Left kidney (tissue), 8 donors: Measurements from ENCODE around the gene KHDRBS2. TPM values are rescaled to one million over a fixed set of nuclear protein-coding genes. Genes with fewer than 3 reads are reported as not detected.

Experiments
- DNase-seq: peaks from one replicate; pipeline ENCODE4 v3.0.0-alpha.2; 2013
- long read RNA-seq, 8 donors: transcript quantifications; one replicate each; lab custom pipeline, GENCODE V29; 2026
- polyA plus RNA-seq: library from polyadenylated mRNA; unstranded; fragments of 120-200 nt; gene quantifications from one replicate; pipeline ENCODE4 v1.2.1, GENCODE V29; 2013; ENCODE audit not compliant: insufficient read length

The KHDRBS2 gene
- 3.0 TPM for polyA plus RNA-seq
- long read RNA-seq, donor 1, result 0 reads
- long read RNA-seq, donor 2, partial matches to known transcripts, result 0 of 1 reads
- long read RNA-seq, donor 2, other reads (novel, unspliced or antisense), result 0 of 1 reads
- long read RNA-seq, donor 3, result 0 reads
- long read RNA-seq, donor 4, result 0 reads
- long read RNA-seq, donor 5, result 0 reads
- long read RNA-seq, donor 6, partial matches to known transcripts, result 0 of 1 reads
- long read RNA-seq, donor 6, other reads (novel, unspliced or antisense), result 0 of 1 reads
- long read RNA-seq, donor 7, result 0 reads
- long read RNA-seq, donor 8, partial matches to known transcripts, result 0 of 1 reads
- long read RNA-seq, donor 8, other reads (novel, unspliced or antisense), result 0 of 1 reads

DNA sequence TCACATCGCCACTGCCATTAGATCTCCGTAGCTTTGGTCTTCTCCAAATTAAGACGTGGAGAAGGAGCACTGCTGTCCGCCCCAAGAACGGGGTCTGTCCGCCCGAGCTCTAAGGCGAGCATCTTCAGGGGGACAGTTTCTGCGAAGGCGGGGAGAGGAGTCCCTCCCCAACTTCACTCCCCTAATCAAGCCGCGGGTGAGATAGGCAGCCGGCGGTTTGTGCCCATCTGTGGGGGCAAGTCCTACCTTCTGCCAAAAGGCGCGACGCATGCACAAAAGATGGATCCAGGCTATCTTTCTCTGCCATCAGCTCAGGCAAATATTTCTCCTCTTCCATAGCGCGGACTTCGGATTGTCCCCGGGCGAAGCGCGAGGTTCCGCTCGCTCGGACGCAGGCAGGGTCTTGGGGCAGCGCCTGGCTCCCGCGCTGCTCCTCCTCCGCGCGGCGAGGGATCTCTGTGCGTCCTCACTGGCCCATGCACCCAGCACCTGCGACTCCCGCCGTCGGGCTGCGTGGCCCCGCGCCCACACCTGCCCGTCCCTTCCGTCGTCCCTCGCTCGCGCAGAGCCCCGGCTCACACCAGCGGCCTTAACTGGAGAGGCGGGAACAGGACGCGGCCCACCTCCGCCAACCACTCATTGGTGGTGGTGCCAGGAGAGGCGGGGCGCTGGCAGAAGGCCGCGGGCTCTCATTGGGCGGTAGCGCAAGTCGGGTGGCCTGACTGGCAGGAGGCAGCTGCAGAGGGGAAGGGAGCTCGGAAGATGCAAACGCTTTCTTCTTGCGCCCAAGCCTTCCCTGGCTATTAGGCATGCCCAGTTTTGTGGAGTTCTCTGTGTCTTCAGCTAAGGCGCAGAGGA, at the start of gene KHDRBS2:
TSS of gene KHDRBS2 (minus strand) at position 614 of the 858 bp plus-strand sequence.
- DNase-seq, result peak; percentile 78

GRCh38 chr6:62328607-62329006, 42.6 kb upstream of the KHDRBS2 start:
- DNase-seq, result no peak

- DNase-seq, result no peak
These were observed 38.8 kb upstream of the KHDRBS2 start for GRCh38 chr6:62324834-62325233.

GRCh38 chr6:62323818-62324431, 37.9 kb upstream of the KHDRBS2 start:
- DNase-seq, result no peak

GRCh38 chr6:62298745-62299392, 12.8 kb upstream of the KHDRBS2 start:
- DNase-seq, result no peak

GRCh38 chr6:62296541-62296940, 10.5 kb upstream of the KHDRBS2 start:
- no peak for DNase-seq

- no peak for DNase-seq
These were observed 2.9 kb upstream of the KHDRBS2 start for GRCh38 chr6:62288974-62289373.

DNA sequence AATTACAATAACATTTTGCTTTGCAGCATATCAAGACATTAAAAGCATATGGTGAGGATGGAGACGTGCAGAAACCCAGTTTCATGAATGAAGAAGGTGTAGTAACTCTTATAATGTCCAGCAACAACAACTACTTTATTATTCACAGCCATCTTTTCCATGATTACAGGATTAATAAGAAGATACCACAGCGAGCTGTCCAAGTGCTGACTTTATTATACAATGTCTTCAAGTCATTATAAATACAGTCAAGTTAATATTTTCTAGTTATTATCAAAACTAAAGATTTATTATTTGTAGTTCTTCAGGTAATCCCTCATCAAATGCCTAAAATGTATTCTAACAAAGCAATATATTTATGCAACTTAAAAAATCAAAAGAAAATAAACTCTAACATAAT, 2.5 kb upstream of the KHDRBS2 start:
- no peak for DNase-seq

DNA sequence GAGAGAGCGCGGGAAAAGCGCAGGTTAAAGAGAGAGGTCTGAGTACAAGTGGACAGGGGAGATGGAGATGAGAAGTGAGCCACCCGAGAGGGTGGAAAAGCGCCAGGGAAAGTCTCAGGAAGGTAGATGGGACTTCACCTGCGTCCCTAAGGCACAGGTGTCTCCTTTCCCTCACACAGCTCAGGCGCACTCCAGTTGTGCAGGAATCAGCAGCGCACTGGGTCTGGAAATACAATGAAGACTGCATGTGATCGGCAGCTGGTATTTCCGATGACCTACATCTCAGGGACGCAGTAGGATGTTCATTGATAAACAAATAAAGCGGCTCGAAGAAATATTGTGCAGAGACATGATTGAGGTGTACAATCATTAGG, 432 bp upstream of the KHDRBS2 start:
- DNase-seq, result no peak

DNA sequence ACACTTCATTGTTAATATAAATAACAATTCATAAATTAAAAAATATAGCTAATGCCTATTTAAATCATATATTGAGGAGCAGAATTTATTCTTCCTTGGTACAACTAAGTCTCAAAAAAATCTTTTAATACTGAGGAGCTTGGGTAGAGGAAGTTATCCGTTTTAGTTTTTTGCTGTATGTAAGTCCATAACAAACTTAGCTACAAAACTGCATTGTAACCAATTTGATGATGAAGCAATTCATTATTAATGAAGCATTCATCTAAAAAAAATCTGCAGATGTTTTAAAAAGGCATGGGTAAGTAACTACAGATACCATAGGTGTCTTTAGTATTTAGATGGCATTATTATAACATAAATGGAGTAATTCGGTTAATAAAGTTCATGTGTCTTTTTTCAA, 1.3 kb downstream of the KHDRBS2 start:
- no peak for DNase-seq

- peak; percentile 46 for DNase-seq
These were observed 2.1 kb downstream of the KHDRBS2 start for GRCh38 chr6:62283796-62284411.

DNA sequence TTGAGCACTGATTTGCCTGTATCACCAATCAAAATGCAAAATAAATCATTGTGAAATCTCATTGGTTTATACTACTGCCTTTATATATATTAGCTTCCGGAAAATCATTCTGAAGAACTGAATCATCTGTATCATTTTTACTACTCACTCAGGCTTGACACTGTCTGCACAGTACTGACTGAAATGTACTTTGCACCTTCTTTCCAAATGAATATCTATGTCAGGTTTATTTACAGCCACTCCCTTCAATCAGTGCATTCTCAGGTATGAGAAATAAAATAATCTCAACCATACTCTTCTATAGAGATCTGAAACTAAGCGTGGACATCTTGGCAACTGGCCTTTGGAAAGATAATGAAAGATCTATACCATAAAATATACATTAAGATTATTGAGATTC, 2.7 kb downstream of the KHDRBS2 start:
- no peak for DNase-seq

- no peak for DNase-seq
These were observed 5.9 kb downstream of the KHDRBS2 start for GRCh38 chr6:62280099-62280498.

GRCh38 chr6:62272114-62272513, 13.9 kb downstream of the KHDRBS2 start:
- DNase-seq, result no peak

DNA sequence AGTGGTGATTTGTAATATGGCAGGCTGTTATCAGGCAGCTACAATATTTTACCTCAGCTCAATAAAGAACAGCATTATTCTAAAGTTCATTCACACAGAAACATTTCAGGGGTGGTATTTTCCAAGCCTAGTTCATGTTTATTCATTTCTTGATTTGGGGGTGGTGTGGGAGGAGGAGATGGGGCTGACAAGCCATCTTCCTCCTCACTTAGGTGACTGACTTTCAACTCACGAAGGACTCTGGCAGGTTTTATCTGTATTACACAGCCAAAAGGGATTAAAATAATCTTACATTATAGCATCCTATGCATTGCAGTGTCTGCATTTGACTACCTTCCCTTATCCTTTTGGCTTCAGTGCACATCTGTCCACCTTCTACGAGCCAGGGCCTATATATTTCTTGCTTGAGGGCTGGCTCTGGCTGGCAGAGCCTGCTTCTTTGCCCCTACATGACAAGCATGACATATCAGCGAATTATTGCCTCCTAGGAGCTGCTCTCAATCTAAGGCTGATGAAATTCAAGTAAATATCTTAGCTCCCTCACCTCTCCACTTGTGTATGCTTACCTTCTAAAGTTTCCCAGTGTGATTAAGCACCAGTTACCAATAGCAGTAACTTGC, 20.0 kb downstream of the KHDRBS2 start:
- DNase-seq, result no peak

DNA sequence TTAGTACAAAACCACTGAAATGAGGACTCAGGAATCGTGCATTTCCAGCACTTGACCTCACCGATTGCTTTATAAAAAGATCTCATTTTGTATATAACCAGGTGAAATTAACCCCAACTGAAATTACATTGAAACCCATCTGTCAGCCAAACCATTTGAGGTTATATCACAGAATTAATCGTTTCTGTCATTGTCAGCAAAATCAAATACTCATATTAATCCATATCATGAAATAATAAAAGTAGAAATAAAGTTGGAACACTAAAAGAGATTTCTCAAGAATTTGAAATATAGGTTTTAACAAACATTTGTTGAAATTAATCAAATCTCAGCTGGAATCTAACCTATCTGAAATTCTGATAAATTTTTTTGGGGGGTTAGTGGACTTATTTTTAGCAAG, 23.7 kb downstream of the KHDRBS2 start:
- DNase-seq, result no peak

DNA sequence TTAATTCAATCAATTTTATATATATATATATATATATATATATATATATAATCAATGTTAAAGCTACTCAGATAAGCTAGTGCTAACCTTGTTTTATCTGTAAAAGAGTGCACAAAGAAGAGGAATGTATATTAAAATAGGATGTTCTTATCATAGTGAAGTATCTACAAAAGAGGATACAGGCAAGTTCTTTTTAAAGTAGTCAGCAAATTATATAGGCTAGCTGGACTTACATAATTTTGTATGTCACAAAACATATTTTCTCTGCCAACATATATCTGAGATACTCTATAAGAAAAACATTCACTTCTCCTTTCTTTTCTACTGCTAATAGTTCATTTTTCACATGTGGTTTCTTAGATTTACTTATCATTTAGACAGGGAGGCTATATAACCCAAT, 39.9 kb downstream of the KHDRBS2 start:
- DNase-seq, result no peak

DNA sequence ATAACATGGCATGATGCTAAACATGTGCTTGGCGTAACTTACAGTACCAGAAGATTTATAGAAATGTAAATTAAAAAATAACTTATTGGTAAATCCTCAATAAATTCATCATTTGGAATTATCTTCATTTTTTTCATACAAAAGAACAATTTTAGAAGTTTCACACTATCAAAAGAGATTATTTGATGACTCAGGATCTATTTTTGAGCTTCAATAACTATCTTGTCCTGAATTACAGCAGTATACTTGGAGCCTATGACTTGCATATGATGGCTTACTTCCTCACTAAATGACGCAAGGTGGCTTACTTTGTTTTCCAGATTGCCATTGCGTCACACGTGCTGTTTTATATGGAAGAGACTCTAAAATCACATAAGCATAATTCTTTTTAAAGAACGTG, 49.2 kb downstream of the KHDRBS2 start:
- DNase-seq, result no peak

DNA sequence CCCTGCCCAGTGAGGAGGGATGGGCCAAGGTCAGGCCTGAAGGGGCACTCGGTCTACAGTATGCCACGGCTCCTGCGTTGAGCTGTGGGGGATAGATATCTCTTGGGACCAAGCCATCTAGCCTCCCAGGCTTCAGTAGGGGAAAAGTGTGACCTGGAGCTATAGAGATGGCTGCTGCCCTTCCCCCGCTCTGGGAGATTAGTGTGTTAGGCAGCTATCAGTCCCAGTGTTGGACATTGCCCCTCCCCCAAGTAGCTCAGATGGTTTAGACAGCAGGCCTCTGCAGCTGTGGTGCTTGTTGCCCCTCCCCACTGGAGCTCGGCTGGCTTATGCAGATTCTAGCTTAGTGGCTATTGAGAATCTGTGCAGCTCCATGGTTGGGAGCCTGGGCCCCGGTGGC, 56.8 kb downstream of the KHDRBS2 start:
- DNase-seq, result no peak

GRCh38 chr6:62217866-62218265, 68.2 kb downstream of the KHDRBS2 start:
- no peak for DNase-seq

DNA sequence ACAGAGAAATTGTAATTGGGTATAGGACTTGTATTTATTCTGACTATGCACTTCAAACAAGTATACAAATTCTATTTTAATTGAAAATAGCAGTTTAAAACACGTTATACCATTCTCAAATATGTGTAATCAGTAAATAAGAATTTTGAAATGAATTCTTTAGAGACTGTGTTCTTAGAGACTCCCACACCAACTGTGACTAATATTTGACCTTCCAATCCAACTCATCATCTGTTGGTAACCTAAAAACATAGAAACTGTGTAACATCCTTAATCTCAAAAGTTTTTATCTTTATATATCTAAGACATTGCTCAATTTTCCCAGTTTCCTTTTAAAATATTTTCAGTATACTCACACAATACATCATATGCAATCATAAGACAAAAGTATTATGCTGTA, 83.9 kb downstream of the KHDRBS2 start:
- no peak for DNase-seq

DNA sequence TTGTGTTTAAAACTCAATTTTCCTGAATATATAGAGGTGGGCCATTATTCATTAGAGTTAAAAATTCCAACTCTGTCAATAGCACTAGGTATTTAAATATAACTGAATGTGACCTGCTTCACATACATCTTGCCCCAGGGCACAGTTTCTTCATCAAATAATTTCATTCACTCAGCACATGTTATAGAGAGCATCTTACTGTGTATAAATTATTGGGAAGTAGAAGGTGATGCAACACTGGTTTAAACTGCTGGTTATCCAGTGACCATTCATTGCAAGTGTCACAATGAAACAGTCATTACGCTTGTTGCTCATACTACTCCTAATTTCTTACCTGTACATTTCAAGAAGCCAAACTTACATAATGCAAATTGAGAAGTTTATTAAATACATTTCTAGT, 93.4 kb downstream of the KHDRBS2 start:
- DNase-seq, result no peak
